Lower lobe of right lung (tissue), 2 donors: ENCODE data around the gene FXYD7. TPM values are rescaled to one million over a fixed set of nuclear protein-coding genes. Genes with fewer than 3 reads are reported as not detected.
"Not testable (repeated sequence)": the region's sequence is repeated elsewhere in the genome, so short reads cannot be mapped to it uniquely, and the experiment has no call there.

Experiments used
- ATAC-seq, 2 donors: fragments of 200-7000 bp; cut with Tn5 transposase; one replicate each; pipeline ENCODE4 v1.9.1; 2020 to 2022; ENCODE audit warnings: mild to moderate bottlenecking in 2 of 2, moderate library complexity in 2 of 2
- DNase-seq: peaks from one replicate; pipeline ENCODE4 v3.0.0-alpha.2; 2020
- H3K27ac ChIP-seq: fragments of 200-600 bp; one replicate; pipeline ENCODE4 v1.8.0; 2022
- H3K27me3 ChIP-seq: fragments of 200-600 bp; one replicate; pipeline ENCODE4 v1.8.0; 2022; ENCODE audit warnings: low read depth
- H3K36me3 ChIP-seq: fragments of 200-600 bp; one replicate; pipeline ENCODE4 v1.8.0; 2022; ENCODE audit warnings: mild to moderate bottlenecking
- H3K4me1 ChIP-seq: fragments of 200-600 bp; one replicate; pipeline ENCODE4 v1.8.0; 2022
- H3K4me3 ChIP-seq: fragments of 200-600 bp; one replicate; pipeline ENCODE4 v1.8.0; 2022; ENCODE audit warnings: mild to moderate bottlenecking
- H3K9me3 ChIP-seq: fragments of 200-600 bp; one replicate; pipeline ENCODE4 v1.8.0; 2022
- intact Hi-C: fragments of 100-400 bp; cut with DNase I; formaldehyde crosslinking; loops from one replicate; pipeline ENCODE4 v1.11.0; 2022
- total RNA-seq: library from RNA; stranded (reverse); fragmentation: NEBNext Ultra II Directional; extraction: Animal tissue kit (Norgen Biotek cat#: 25700); gene quantifications from one replicate; pipeline ENCODE4 v1.2.1, GENCODE V29; 2021
- TF ChIP-seq, protein P1 (sequence below): fragments of 200-600 bp; IDR thresholded peaks from one replicate; pipeline ENCODE4 v1.8.0; 2022; ENCODE audit warnings: antibody characterized with exemption, mild to moderate bottlenecking
- donor health status: DM: no; HTN: yes; CAD: no; lungs with severe emphysema.

Gene FXYD7
- total RNA-seq, 1 donor from 2014 or later, result not detected

DNA sequence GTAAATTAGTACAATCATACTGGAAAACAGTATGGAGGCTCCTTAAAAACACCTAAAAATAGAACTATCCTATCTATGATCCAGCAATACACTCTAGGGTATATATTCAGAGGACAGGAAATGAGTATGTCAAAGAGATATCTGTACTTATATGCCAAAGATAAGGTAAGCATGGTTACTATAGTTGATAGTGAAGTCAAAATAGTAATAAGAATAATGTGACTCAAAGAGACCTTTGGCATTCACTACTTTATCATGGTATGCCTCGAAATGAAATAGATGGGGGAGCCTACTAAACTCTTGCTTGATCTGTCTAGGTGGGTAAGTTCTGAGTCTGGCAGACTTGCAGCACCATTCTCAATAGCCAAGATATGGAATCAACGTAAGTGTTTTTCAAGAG is 41.8 kb downstream of the FXYD7 start:
- Histone ChIP-seq H3K4me3 (no peak overlapping the region), H3K36me3 (no peaks in the 10 kb centered on the region), H3K27ac (no peak overlapping the region), H3K4me1 (no peaks in the 10 kb centered on the region), H3K27me3 (no peaks in the 10 kb centered on the region), H3K9me3 (no peaks in the 10 kb centered on the region)
- TF ChIP-seq, protein P1, sequence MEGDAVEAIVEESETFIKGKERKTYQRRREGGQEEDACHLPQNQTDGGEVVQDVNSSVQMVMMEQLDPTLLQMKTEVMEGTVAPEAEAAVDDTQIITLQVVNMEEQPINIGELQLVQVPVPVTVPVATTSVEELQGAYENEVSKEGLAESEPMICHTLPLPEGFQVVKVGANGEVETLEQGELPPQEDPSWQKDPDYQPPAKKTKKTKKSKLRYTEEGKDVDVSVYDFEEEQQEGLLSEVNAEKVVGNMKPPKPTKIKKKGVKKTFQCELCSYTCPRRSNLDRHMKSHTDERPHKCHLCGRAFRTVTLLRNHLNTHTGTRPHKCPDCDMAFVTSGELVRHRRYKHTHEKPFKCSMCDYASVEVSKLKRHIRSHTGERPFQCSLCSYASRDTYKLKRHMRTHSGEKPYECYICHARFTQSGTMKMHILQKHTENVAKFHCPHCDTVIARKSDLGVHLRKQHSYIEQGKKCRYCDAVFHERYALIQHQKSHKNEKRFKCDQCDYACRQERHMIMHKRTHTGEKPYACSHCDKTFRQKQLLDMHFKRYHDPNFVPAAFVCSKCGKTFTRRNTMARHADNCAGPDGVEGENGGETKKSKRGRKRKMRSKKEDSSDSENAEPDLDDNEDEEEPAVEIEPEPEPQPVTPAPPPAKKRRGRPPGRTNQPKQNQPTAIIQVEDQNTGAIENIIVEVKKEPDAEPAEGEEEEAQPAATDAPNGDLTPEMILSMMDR, result no peak
- no peak for DNase-seq
- intact Hi-C loops, result no loop called here
- no peak for ATAC-seq

DNA sequence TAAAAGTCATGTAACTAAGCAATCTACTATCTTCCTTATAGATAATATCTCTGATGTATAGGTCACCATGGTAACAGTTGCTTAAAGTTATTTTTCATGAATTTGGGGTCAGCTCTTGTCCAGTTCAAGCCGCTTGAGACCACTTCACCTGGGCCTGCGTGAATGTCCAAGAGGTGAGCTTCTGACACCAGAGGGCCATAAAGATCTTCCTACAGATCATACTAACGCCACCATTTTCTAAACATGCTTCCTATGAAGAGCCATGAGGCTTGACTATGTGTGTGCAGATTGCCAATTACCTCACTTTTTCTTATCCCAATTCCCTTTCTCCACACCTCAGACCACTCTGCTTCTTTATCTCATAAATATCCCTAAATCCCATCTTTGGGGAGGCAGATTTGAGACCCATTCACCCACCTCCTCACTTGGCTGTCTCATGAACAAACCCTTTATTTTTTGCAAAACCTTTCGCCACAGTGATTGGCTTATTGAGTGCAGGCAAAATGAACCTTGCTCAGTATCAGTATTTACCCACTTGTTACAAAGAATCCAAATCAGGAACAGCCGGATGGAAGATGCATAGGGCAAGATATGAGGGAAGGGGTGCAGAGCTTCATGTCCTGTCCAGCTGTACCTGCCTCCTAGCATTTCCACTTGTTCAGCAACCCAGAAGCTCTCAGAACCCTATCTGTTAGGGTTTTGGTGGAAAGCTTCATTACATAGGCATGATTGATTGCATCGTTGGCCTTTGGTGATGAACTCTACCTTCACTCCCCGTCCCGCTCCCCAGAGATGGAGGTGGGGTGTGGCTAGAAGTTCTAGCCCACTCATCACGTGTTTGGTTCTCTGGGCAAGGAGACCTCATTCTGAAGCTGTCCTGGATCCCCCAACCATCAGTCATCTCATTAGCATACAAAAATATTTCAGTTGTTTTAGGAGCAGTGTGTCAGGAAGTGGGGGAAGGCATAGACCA is 51.2 kb downstream of the FXYD7 start:
- Histone ChIP-seq H3K9me3 (no peaks in the 10 kb centered on the region), H3K4me1 (no peaks in the 10 kb centered on the region), H3K36me3 (no peaks in the 10 kb centered on the region), H3K4me3 (no peak overlapping the region), H3K27ac (no peak overlapping the region), H3K27me3 (no peaks in the 10 kb centered on the region)
- ATAC-seq (no peak), DNase-seq (no peak)
- intact Hi-C loops, result no loop called here
- TF ChIP-seq, protein P1, result peak; percentile 1

DNA sequence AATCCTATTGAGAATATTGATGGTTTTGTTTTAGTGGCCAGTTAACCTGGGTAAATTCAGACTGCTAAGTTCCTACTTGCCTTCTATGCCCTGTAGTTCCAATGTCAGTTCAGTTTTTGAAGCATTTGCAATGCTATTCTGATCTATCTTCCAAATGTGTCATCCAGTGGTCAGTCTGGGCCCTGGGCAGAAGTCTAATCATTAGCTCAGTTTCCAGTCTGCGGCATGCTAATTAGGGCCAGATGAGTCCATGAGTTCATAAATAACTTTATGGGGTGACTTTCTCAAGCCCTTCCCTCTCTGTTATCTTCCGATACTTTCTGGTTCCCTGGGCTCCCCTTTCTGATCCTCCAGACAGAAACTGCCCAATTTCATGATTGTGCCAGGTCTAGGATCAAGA is 52.8 kb downstream of the FXYD7 start:
- no peaks in the 10 kb centered on the region for H3K27me3 ChIP-seq
- no peaks in the 10 kb centered on the region for H3K4me1 ChIP-seq
- intact Hi-C loops, result no loop called here
- ATAC-seq (no peak), DNase-seq (no peak)
- TF ChIP-seq, protein P1, result no peak
- H3K36me3 ChIP-seq, result no peaks in the 10 kb centered on the region
- H3K27ac ChIP-seq, result no peak overlapping the region
- H3K4me3 ChIP-seq, result no peak overlapping the region
- no peaks in the 10 kb centered on the region for H3K9me3 ChIP-seq

DNA sequence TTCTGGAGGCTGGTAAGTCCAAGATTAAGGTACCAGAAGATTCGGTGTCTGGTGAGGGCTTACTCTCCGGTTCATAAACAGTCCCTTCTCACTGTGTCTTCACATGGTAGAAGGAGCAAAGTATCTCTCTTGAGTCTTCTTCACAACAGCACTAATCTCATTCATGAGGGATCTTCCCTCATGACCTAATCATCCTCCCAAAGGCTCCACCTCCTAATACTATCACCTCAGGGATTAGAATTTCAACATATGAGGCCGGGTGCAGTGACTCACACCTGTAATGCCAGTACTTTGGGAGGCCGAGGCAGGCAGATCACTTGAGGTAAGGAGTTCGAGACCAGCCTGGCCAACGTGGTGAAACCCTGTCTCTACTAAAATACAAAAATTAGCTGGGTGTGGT is 53.8 kb downstream of the FXYD7 start:
- ATAC-seq, H3K4me3 ChIP-seq, H3K36me3 ChIP-seq, DNase-seq, intact Hi-C loops, H3K27ac ChIP-seq, H3K9me3 ChIP-seq, H3K27me3 ChIP-seq, H3K4me1 ChIP-seq: not testable (repeated sequence)

DNA sequence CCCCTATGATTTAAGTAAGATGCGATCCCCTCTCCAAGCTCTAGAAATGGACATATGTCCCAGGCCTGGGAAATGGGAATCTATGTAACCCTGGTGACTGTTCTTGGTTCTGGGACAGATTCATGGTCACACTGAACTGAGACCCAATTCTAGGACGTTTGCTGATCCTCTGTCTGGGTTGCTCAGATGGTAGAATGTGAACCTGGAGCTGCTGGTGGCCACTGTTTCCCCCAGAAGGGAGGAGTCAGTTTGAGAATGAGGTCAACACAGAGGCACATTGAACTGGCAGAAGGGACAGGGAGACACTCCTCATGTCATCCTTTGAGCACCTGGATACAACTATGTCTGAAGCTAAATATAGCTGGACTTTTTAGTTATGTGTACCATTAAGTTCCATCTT is 56.4 kb downstream of the FXYD7 start:
- DNase-seq (no peak), ATAC-seq (no peak)
- intact Hi-C loops, result no loop called here
- no peaks in the 10 kb centered on the region for H3K27me3 ChIP-seq
- H3K9me3 ChIP-seq, result no peaks in the 10 kb centered on the region
- peaks cover 4% of the 10 kb centered on the region for H3K4me1 ChIP-seq
- H3K27ac ChIP-seq, result no peak overlapping the region
- TF ChIP-seq, protein P1, result no peak
- H3K36me3 ChIP-seq, result no peaks in the 10 kb centered on the region
- no peak overlapping the region for H3K4me3 ChIP-seq
